ENCODE results near the gene EIF4E2.

DNA sequence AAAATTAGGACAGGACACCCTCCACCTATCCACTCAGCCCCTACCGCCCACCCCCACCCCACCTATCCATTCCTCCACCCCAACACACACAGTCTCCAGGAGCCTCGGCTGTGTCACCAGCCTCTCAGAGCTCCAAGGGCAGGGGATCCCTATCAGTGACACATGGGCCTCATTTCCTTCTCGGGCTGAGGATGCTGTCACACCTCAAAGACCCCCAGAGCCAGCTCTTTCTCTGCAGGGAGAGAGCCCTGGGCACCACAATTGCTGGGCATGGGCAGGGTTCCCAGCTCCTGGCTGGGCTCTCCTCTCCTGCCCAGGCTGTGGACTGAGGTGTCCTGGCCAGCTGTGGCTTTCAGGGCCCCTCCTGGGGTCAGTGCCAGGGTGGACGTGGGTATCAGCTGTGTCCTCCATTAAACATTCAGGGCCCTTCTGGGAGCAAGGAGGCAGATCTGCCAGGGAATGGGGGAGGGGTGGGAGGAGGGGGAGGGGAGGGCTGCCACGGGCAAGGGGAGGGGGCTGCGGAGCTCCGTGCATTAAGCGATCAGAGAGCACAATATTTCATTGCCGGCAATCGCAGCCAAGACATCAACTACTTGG is 48.6 kb upstream of the EIF4E2 start:
- TF ChIP-seq, protein P1, sequence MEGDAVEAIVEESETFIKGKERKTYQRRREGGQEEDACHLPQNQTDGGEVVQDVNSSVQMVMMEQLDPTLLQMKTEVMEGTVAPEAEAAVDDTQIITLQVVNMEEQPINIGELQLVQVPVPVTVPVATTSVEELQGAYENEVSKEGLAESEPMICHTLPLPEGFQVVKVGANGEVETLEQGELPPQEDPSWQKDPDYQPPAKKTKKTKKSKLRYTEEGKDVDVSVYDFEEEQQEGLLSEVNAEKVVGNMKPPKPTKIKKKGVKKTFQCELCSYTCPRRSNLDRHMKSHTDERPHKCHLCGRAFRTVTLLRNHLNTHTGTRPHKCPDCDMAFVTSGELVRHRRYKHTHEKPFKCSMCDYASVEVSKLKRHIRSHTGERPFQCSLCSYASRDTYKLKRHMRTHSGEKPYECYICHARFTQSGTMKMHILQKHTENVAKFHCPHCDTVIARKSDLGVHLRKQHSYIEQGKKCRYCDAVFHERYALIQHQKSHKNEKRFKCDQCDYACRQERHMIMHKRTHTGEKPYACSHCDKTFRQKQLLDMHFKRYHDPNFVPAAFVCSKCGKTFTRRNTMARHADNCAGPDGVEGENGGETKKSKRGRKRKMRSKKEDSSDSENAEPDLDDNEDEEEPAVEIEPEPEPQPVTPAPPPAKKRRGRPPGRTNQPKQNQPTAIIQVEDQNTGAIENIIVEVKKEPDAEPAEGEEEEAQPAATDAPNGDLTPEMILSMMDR (IDR thresholded peaks at IDR 0.05; ENCODE audit: extremely low read depth in 1 of 2, insufficient read depth in 1 of 2, low read depth in 1 of 2, low read length in 2 of 2): no peak
- TF ChIP-seq EZH2 (IDR thresholded peaks at IDR 0.05; ENCODE audit: borderline replicate concordance, low read depth, low read length, severe bottlenecking) (no peak), POLR2AphosphoS5 (IDR thresholded peaks at IDR 0.05; ENCODE audit: insufficient read depth, low read depth, low read length) (no peak), POLR2A (IDR thresholded peaks at IDR 0.05; ENCODE audit: low read depth, low read length) (no peak), JUN (IDR thresholded peaks at IDR 0.05; ENCODE audit: borderline replicate concordance, insufficient read depth, insufficient read length, low read depth) (no peak), MYC (IDR thresholded peaks at IDR 0.05; ENCODE audit: low read depth, low read length) (no peak)

All from endothelial cell of umbilical vein (primary cell).